H1 (cell line): ENCODE data around the gene RAD51B.

Source experiments
- CHD7 ChIP-seq: fragments of 300-600 bp; sonication (generic); IDR thresholded peaks from 2 replicates; pipeline ENCODE4 v1.7.1; 2012; ENCODE audit warnings: low read length, moderate library complexity, mild to moderate bottlenecking, inconsistent platforms; ENCODE audit not compliant: insufficient replicate concordance
- CREB1 ChIP-seq: IDR thresholded peaks from 2 replicates; pipeline ENCODE4 v1.6.1; 2012; ENCODE audit warnings: inconsistent platforms
- GABPA ChIP-seq: IDR thresholded peaks from 2 replicates; pipeline ENCODE4 v1.6.1; 2011; ENCODE audit warnings: mild to moderate bottlenecking, low read length, moderate library complexity, borderline replicate concordance; ENCODE audit not compliant: insufficient read depth
- TAF7 ChIP-seq: optimal IDR thresholded peaks from 2 replicates; pipeline ENCODE3; 2011; ENCODE audit warnings: low read depth, mild to moderate bottlenecking, inconsistent platforms, low read length, moderate library complexity, borderline replicate concordance
- TF ChIP-seq, protein P1 (sequence below): IDR thresholded peaks from 2 replicates; pipeline ENCODE4 v1.6.1; 2011; ENCODE audit warnings: low read length, improper control_type of control experiment
- TF ChIP-seq, protein P2 (sequence below), 3 experiments: IDR thresholded peaks; 1 replicate in 2 of 3; 2 replicates in 1 of 3; pipeline versions ENCODE4 v1.5.1 to v1.6.1; 2011; ENCODE audit warnings: low read length in 3 of 3, mild to moderate bottlenecking in 3 of 3, inconsistent platforms in 2 of 3, low read depth in 1 of 3, moderate library complexity in 1 of 3; ENCODE audit not compliant: insufficient read depth in 1 of 3; ENCODE audit errors: control extremely low read depth in 1 of 3

- TF ChIP-seq CREB1 (no peak), TAF7 (no peak), GABPA (no peak), CHD7 (no peak)
- TF ChIP-seq, protein P1, sequence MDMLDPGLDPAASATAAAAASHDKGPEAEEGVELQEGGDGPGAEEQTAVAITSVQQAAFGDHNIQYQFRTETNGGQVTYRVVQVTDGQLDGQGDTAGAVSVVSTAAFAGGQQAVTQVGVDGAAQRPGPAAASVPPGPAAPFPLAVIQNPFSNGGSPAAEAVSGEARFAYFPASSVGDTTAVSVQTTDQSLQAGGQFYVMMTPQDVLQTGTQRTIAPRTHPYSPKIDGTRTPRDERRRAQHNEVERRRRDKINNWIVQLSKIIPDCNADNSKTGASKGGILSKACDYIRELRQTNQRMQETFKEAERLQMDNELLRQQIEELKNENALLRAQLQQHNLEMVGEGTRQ: no peak
- TF ChIP-seq, protein P2, sequence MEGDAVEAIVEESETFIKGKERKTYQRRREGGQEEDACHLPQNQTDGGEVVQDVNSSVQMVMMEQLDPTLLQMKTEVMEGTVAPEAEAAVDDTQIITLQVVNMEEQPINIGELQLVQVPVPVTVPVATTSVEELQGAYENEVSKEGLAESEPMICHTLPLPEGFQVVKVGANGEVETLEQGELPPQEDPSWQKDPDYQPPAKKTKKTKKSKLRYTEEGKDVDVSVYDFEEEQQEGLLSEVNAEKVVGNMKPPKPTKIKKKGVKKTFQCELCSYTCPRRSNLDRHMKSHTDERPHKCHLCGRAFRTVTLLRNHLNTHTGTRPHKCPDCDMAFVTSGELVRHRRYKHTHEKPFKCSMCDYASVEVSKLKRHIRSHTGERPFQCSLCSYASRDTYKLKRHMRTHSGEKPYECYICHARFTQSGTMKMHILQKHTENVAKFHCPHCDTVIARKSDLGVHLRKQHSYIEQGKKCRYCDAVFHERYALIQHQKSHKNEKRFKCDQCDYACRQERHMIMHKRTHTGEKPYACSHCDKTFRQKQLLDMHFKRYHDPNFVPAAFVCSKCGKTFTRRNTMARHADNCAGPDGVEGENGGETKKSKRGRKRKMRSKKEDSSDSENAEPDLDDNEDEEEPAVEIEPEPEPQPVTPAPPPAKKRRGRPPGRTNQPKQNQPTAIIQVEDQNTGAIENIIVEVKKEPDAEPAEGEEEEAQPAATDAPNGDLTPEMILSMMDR (IDR thresholded peaks at IDR 0.05; ENCODE audit: control extremely low read depth in 1 of 3, insufficient read depth in 1 of 3, low read depth in 1 of 3, low read length in 3 of 3): no peak
Measured at GRCh38 chr14:68673464-68673863, 853.9 kb downstream of the RAD51B start.
